ENCODE results near the gene GPX2.
A peak's percentile ranks its signal among the peaks of the same experiment; 100 is the strongest.

Gene GPX2

GRCh38 chr14:64931123-64931522 lies 11.4 kb downstream of the GPX2 start:
- H3K27ac ChIP-seq (ENCODE audit: low read depth, low read length), result no peak overlapping the region
- peaks cover 7% of the 10 kb centered on the region for H3K4me1 ChIP-seq (ENCODE audit: control insufficient read depth, insufficient read depth, low read length)
- no peak overlapping the region for H3K4me3 ChIP-seq (ENCODE audit: low read length)
- peaks cover 4% of the 10 kb centered on the region for H3K36me3 ChIP-seq (ENCODE audit: control insufficient read depth, insufficient read depth, low read length)
- no peaks in the 10 kb centered on the region for H3K27me3 ChIP-seq (ENCODE audit: control insufficient read depth, insufficient read depth, low read length)
- H3K9ac ChIP-seq (ENCODE audit: low read length), result no peak overlapping the region

GRCh38 chr14:64930085-64930843 lies 12.3 kb downstream of the GPX2 start:
- peaks cover 7% of the 10 kb centered on the region for H3K4me1 ChIP-seq (ENCODE audit: control insufficient read depth, insufficient read depth, low read length)
- peaks cover 4% of the 10 kb centered on the region for H3K36me3 ChIP-seq (ENCODE audit: control insufficient read depth, insufficient read depth, low read length)
- peak overlapping the region; percentile 40 for H3K27ac ChIP-seq (ENCODE audit: low read depth, low read length)
- no peak overlapping the region for H3K4me3 ChIP-seq (ENCODE audit: low read length)
- H3K9ac ChIP-seq (ENCODE audit: low read length), result no peak overlapping the region
- no peaks in the 10 kb centered on the region for H3K27me3 ChIP-seq (ENCODE audit: control insufficient read depth, insufficient read depth, low read length)

GRCh38 chr14:64929014-64929359 lies 13.6 kb downstream of the GPX2 start:
- H3K4me3 ChIP-seq (ENCODE audit: low read length), result no peak overlapping the region
- H3K36me3 ChIP-seq (ENCODE audit: control insufficient read depth, insufficient read depth, low read length), result peaks cover 4% of the 10 kb centered on the region
- peaks cover 7% of the 10 kb centered on the region for H3K4me1 ChIP-seq (ENCODE audit: control insufficient read depth, insufficient read depth, low read length)
- no peak overlapping the region for H3K9ac ChIP-seq (ENCODE audit: low read length)
- no peak overlapping the region for H3K27ac ChIP-seq (ENCODE audit: low read depth, low read length)
- no peaks in the 10 kb centered on the region for H3K27me3 ChIP-seq (ENCODE audit: control insufficient read depth, insufficient read depth, low read length)

GRCh38 chr14:64928239-64929013 lies 14.1 kb downstream of the GPX2 start:
- Histone ChIP-seq H3K36me3 (ENCODE audit: control insufficient read depth, insufficient read depth, low read length) (peaks cover 4% of the 10 kb centered on the region), H3K27ac (ENCODE audit: low read depth, low read length) (no peak overlapping the region)

GRCh38 chr14:64927031-64927430 lies 15.5 kb downstream of the GPX2 start:
- H3K36me3 ChIP-seq (ENCODE audit: control insufficient read depth, insufficient read depth, low read length), result no peaks in the 10 kb centered on the region

More at GRCh38 chr14:64928239-64929013, 14.1 kb downstream of the GPX2 start:
- H3K9ac ChIP-seq (ENCODE audit: low read length), result no peak overlapping the region
- peaks cover 7% of the 10 kb centered on the region for H3K4me1 ChIP-seq (ENCODE audit: control insufficient read depth, insufficient read depth, low read length)
- H3K4me3 ChIP-seq (ENCODE audit: low read length), result no peak overlapping the region
- H3K27me3 ChIP-seq (ENCODE audit: control insufficient read depth, insufficient read depth, low read length), result no peaks in the 10 kb centered on the region

GRCh38 chr14:64926398-64926995 lies 16.0 kb downstream of the GPX2 start:
- H3K27me3 ChIP-seq (ENCODE audit: control insufficient read depth, insufficient read depth, low read length), result no peaks in the 10 kb centered on the region
- H3K27ac ChIP-seq (ENCODE audit: low read depth, low read length), result no peak overlapping the region
- H3K4me3 ChIP-seq (ENCODE audit: low read length), result no peak overlapping the region
- no peaks in the 10 kb centered on the region for H3K36me3 ChIP-seq (ENCODE audit: control insufficient read depth, insufficient read depth, low read length)
- H3K9ac ChIP-seq (ENCODE audit: low read length), result no peak overlapping the region
- peaks cover 7% of the 10 kb centered on the region for H3K4me1 ChIP-seq (ENCODE audit: control insufficient read depth, insufficient read depth, low read length)

More at GRCh38 chr14:64927031-64927430, 15.5 kb downstream of the GPX2 start:
- Histone ChIP-seq H3K27me3 (ENCODE audit: control insufficient read depth, insufficient read depth, low read length) (no peaks in the 10 kb centered on the region), H3K4me3 (ENCODE audit: low read length) (no peak overlapping the region), H3K27ac (ENCODE audit: low read depth, low read length) (no peak overlapping the region), H3K4me1 (ENCODE audit: control insufficient read depth, insufficient read depth, low read length) (peaks cover 7% of the 10 kb centered on the region), H3K9ac (ENCODE audit: low read length) (no peak overlapping the region)

GRCh38 chr14:64923015-64923414 lies 19.5 kb downstream of the GPX2 start:
- Histone ChIP-seq H3K4me3 (ENCODE audit: low read length) (no peak overlapping the region), H3K36me3 (ENCODE audit: control insufficient read depth, insufficient read depth, low read length) (no peaks in the 10 kb centered on the region)

GRCh38 chr14:64920465-64920864 lies 22.1 kb downstream of the GPX2 start:
- Histone ChIP-seq H3K4me3 (ENCODE audit: low read length) (no peak overlapping the region), H3K4me1 (ENCODE audit: control insufficient read depth, insufficient read depth, low read length) (peaks cover 5% of the 10 kb centered on the region), H3K27ac (ENCODE audit: low read depth, low read length) (no peak overlapping the region), H3K27me3 (ENCODE audit: control insufficient read depth, insufficient read depth, low read length) (no peaks in the 10 kb centered on the region), H3K36me3 (ENCODE audit: control insufficient read depth, insufficient read depth, low read length) (no peaks in the 10 kb centered on the region), H3K9ac (ENCODE audit: low read length) (no peak overlapping the region)

More at GRCh38 chr14:64923015-64923414, 19.5 kb downstream of the GPX2 start:
- Histone ChIP-seq H3K9ac (ENCODE audit: low read length) (no peak overlapping the region), H3K4me1 (ENCODE audit: control insufficient read depth, insufficient read depth, low read length) (no peaks in the 10 kb centered on the region), H3K27me3 (ENCODE audit: control insufficient read depth, insufficient read depth, low read length) (no peaks in the 10 kb centered on the region), H3K27ac (ENCODE audit: low read depth, low read length) (no peak overlapping the region)

- Histone ChIP-seq H3K9ac (ENCODE audit: low read length) (no peak overlapping the region), H3K27me3 (ENCODE audit: control insufficient read depth, insufficient read depth, low read length) (no peaks in the 10 kb centered on the region), H3K27ac (ENCODE audit: low read depth, low read length) (no peak overlapping the region), H3K36me3 (ENCODE audit: control insufficient read depth, insufficient read depth, low read length) (no peaks in the 10 kb centered on the region), H3K4me1 (ENCODE audit: control insufficient read depth, insufficient read depth, low read length) (peaks cover 11% of the 10 kb centered on the region), H3K4me3 (ENCODE audit: low read length) (no peak overlapping the region)
These were observed 22.9 kb downstream of the GPX2 start for GRCh38 chr14:64919618-64920017.

- Histone ChIP-seq H3K27ac (ENCODE audit: low read depth, low read length) (no peak overlapping the region), H3K9ac (ENCODE audit: low read length) (no peak overlapping the region), H3K4me3 (ENCODE audit: low read length) (no peak overlapping the region), H3K27me3 (ENCODE audit: control insufficient read depth, insufficient read depth, low read length) (no peaks in the 10 kb centered on the region), H3K36me3 (ENCODE audit: control insufficient read depth, insufficient read depth, low read length) (no peaks in the 10 kb centered on the region), H3K4me1 (ENCODE audit: control insufficient read depth, insufficient read depth, low read length) (peaks cover 11% of the 10 kb centered on the region)
These were observed 23.3 kb downstream of the GPX2 start for GRCh38 chr14:64919215-64919614.

GRCh38 chr14:64918216-64918615 lies 24.3 kb downstream of the GPX2 start:
- Histone ChIP-seq H3K27me3 (ENCODE audit: control insufficient read depth, insufficient read depth, low read length) (no peaks in the 10 kb centered on the region), H3K36me3 (ENCODE audit: control insufficient read depth, insufficient read depth, low read length) (no peaks in the 10 kb centered on the region), H3K9ac (ENCODE audit: low read length) (no peak overlapping the region), H3K4me1 (ENCODE audit: control insufficient read depth, insufficient read depth, low read length) (peaks cover 11% of the 10 kb centered on the region), H3K27ac (ENCODE audit: low read depth, low read length) (no peak overlapping the region), H3K4me3 (ENCODE audit: low read length) (no peak overlapping the region)

GRCh38 chr14:64915797-64916196 lies 26.7 kb downstream of the GPX2 start:
- Histone ChIP-seq H3K4me3 (ENCODE audit: low read length) (no peak overlapping the region), H3K27me3 (ENCODE audit: control insufficient read depth, insufficient read depth, low read length) (no peaks in the 10 kb centered on the region), H3K9ac (ENCODE audit: low read length) (no peak overlapping the region), H3K36me3 (ENCODE audit: control insufficient read depth, insufficient read depth, low read length) (no peaks in the 10 kb centered on the region), H3K4me1 (ENCODE audit: control insufficient read depth, insufficient read depth, low read length) (peaks cover 11% of the 10 kb centered on the region), H3K27ac (ENCODE audit: low read depth, low read length) (no peak overlapping the region)

Data from rectal smooth muscle tissue (tissue), 1 donor.